ENCODE results near the gene PATE1. TPM values are rescaled to one million over a fixed set of nuclear protein-coding genes. Genes with fewer than 3 reads are reported as not detected.

PATE1 gene
- polyA plus RNA-seq, 1 donor (not counting 4 experiments of a cell fraction or from before 2014, with no cell fraction given), result not detected

DNA sequence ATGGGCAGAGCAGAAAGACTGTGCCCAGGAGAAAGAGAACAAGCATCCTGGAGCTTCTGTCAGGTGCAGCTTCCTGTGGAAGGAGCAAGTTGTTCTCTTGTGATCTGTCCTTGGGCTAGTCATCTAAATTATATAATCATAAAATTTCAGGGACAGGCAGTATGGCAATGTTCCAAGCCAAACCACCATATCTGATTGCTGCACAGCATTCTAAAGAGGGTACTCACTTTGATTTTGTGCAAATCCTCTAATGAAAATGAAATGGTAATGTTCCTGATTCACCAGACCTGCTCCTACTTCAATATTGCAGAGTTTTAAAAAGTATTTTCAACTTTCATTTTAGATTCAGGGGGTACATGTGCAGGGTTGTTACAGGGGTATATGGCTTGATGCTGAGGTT, 32.6 kb downstream of the PATE1 start, which contains the start of gene PATE2:
Gene PATE2 (minus strand): TSS at position 101 of the 400 bp plus-strand sequence. CDS start 55 bp downstream, at position 46.
- peaks cover 7% of the 10 kb centered on the region for H3K4me1 ChIP-seq (ENCODE audit: control insufficient read depth, extremely low read depth, insufficient read depth, low read length)
- no peak within 1 kb of the TSS for H2AFZ ChIP-seq (ENCODE audit: control insufficient read depth, low read length)

DNA sequence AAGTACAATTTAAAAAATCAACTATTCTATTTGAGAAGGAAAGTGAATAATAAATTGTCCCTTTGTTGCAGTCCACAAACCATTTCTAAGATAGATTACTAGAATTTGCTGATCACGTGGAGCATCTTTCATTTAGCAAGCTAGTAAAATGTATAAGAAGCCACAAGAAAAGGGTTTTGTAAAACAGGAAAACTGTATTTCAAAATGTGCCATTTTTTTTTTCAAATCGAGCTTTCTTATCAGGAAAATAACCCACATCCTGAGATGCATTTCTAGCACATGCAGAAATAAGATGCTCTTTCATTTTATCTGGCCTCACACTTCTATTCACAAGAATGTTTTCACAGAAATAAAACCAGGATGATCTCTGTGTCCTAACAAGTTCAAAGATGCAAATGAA, 38.6 kb downstream of the PATE1 start:
- FAIRE-seq, result no peak
- Histone ChIP-seq H3K36me3 (ENCODE audit: control insufficient read depth in 2 of 2, extremely low read depth in 1 of 2, insufficient read depth in 2 of 2, low read length in 2 of 2) (no peaks in the 10 kb centered on the region), H3K4me2 (ENCODE audit: control insufficient read depth, extremely low read depth, insufficient read depth, low read depth, low read length) (no peak overlapping the region), H3K9ac (ENCODE audit: control insufficient read depth, extremely low read depth, insufficient read depth, low read length) (no peak overlapping the region), H3K4me1 (ENCODE audit: control insufficient read depth, extremely low read depth, insufficient read depth, low read length) (no peaks in the 10 kb centered on the region), H3K79me2 (ENCODE audit: control insufficient read depth, insufficient read depth, low read length) (no peaks in the 10 kb centered on the region), H3K9me1 (ENCODE audit: control insufficient read depth, extremely low read depth, insufficient read depth, low read length) (no peaks in the 10 kb centered on the region), H3K4me3 (ENCODE audit: control insufficient read depth in 2 of 3, extremely low read depth in 1 of 3, insufficient read depth in 2 of 3, low read depth in 1 of 3, low read length in 3 of 3) (no peak overlapping the region), H4K20me1 (ENCODE audit: control insufficient read depth, extremely low read depth, insufficient read depth, low read length) (no peaks in the 10 kb centered on the region), H3K27me3 (ENCODE audit: control insufficient read depth, extremely low read depth, insufficient read depth, low read length) (no peaks in the 10 kb centered on the region), H3K27ac (ENCODE audit: control insufficient read depth, insufficient read depth, low read length) (no peak overlapping the region), H3K9me3 (ENCODE audit: control insufficient read depth, low read depth, low read length) (no peaks in the 10 kb centered on the region), H2AFZ (ENCODE audit: control insufficient read depth, low read length) (no peak overlapping the region)
- TF ChIP-seq, protein P1, sequence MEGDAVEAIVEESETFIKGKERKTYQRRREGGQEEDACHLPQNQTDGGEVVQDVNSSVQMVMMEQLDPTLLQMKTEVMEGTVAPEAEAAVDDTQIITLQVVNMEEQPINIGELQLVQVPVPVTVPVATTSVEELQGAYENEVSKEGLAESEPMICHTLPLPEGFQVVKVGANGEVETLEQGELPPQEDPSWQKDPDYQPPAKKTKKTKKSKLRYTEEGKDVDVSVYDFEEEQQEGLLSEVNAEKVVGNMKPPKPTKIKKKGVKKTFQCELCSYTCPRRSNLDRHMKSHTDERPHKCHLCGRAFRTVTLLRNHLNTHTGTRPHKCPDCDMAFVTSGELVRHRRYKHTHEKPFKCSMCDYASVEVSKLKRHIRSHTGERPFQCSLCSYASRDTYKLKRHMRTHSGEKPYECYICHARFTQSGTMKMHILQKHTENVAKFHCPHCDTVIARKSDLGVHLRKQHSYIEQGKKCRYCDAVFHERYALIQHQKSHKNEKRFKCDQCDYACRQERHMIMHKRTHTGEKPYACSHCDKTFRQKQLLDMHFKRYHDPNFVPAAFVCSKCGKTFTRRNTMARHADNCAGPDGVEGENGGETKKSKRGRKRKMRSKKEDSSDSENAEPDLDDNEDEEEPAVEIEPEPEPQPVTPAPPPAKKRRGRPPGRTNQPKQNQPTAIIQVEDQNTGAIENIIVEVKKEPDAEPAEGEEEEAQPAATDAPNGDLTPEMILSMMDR (optimal IDR thresholded peaks at IDR 0.05 in 1 of 3, IDR thresholded peaks at IDR 0.05 in 1 of 3, conservative IDR thresholded peaks at IDR 0.05 in 1 of 3; ENCODE audit: extremely low read depth in 1 of 3, insufficient read depth in 2 of 3, low read length in 3 of 3), result no peak
- TF ChIP-seq EZH2 (IDR thresholded peaks at IDR 0.05; ENCODE audit: low read length), result no peak
- DNase-seq (ENCODE audit: low read depth, low spot score), result no peak
- dilution Hi-C loops (cut with MboI; ENCODE audit: extremely low pct_ligation_motif_present, low sequenced_read_pairs), result no loop called here

More for the DNA sequence above, 32.6 kb downstream of the PATE1 start, which contains the start of gene PATE2:
- no peaks in the 10 kb centered on the region for H3K9me1 ChIP-seq (ENCODE audit: control insufficient read depth, extremely low read depth, insufficient read depth, low read length)
- H4K20me1 ChIP-seq (ENCODE audit: control insufficient read depth, extremely low read depth, insufficient read depth, low read length), result no peaks in the 10 kb centered on the region
- dilution Hi-C loops (cut with MboI; ENCODE audit: extremely low pct_ligation_motif_present, low sequenced_read_pairs), result no loop called here
- H3K9me3 ChIP-seq (ENCODE audit: control insufficient read depth, low read depth, low read length), result no peaks in the 10 kb centered on the region
- no peak within 1 kb of the TSS for H3K4me2 ChIP-seq (ENCODE audit: control insufficient read depth, extremely low read depth, insufficient read depth, low read depth, low read length)
- H3K9ac ChIP-seq (ENCODE audit: control insufficient read depth, extremely low read depth, insufficient read depth, low read length), result no peak within 1 kb of the TSS
- H3K79me2 ChIP-seq (ENCODE audit: control insufficient read depth, insufficient read depth, low read length), result no peaks in the 10 kb centered on the region
- TF ChIP-seq, protein P1 (optimal IDR thresholded peaks at IDR 0.05 in 1 of 3, IDR thresholded peaks at IDR 0.05 in 1 of 3, conservative IDR thresholded peaks at IDR 0.05 in 1 of 3; ENCODE audit: extremely low read depth in 1 of 3, insufficient read depth in 2 of 3, low read length in 3 of 3), result no peak
- TF ChIP-seq EZH2 (IDR thresholded peaks at IDR 0.05; ENCODE audit: low read length), result no peak
- FAIRE-seq (no peak), DNase-seq (ENCODE audit: low read depth, low spot score) (no peak)
- H3K27me3 ChIP-seq (ENCODE audit: control insufficient read depth, extremely low read depth, insufficient read depth, low read length), result no peaks in the 10 kb centered on the region
- H3K4me3 ChIP-seq (ENCODE audit: control insufficient read depth in 2 of 3, extremely low read depth in 1 of 3, insufficient read depth in 2 of 3, low read depth in 1 of 3, low read length in 3 of 3), result no peak within 1 kb of the TSS
- no peak within 1 kb of the TSS for H3K27ac ChIP-seq (ENCODE audit: control insufficient read depth, insufficient read depth, low read length)
- H3K36me3 ChIP-seq (ENCODE audit: control insufficient read depth in 2 of 2, extremely low read depth in 1 of 2, insufficient read depth in 2 of 2, low read length in 2 of 2), result no peaks in the 10 kb centered on the region
